ENCODE results near the gene DRG1.
"Not testable (repeated sequence)": the region's sequence is repeated elsewhere in the genome, so short reads cannot be mapped to it uniquely, and the experiment has no call there.

DRG1 gene

GRCh38 chr22:31443516-31443915, 44.1 kb downstream of the DRG1 start:
- DNase-seq: no peak

GRCh38 chr22:31445642-31446041, 46.2 kb downstream of the DRG1 start:
- DNase-seq: no peak

- no peak for DNase-seq
Observed at GRCh38 chr22:31446208-31446607, 46.8 kb downstream of the DRG1 start.

GRCh38 chr22:31446767-31447166, 47.4 kb downstream of the DRG1 start:
- DNase-seq: no peak

GRCh38 chr22:31447337-31447736, 47.9 kb downstream of the DRG1 start:
- DNase-seq: no peak

GRCh38 chr22:31448382-31448781, 49.0 kb downstream of the DRG1 start:
- no peak for DNase-seq

GRCh38 chr22:31449506-31449905, 50.1 kb downstream of the DRG1 start:
- no peak for DNase-seq

- no peak for DNase-seq
Observed at GRCh38 chr22:31451709-31452571, 52.5 kb downstream of the DRG1 start.

GRCh38 chr22:31461699-31462098, 62.3 kb downstream of the DRG1 start:
- no peak for DNase-seq

GRCh38 chr22:31465307-31465706, 65.9 kb downstream of the DRG1 start:
- no peak for DNase-seq

GRCh38 chr22:31474743-31475142, 75.3 kb downstream of the DRG1 start:
- DNase-seq: no peak

GRCh38 chr22:31475800-31476199, 76.4 kb downstream of the DRG1 start:
- no peak for DNase-seq

GRCh38 chr22:31477329-31477728, 77.9 kb downstream of the DRG1 start:
- DNase-seq: no peak

GRCh38 chr22:31481129-31481528, 81.7 kb downstream of the DRG1 start:
- DNase-seq: no peak

GRCh38 chr22:31482470-31482869, 83.1 kb downstream of the DRG1 start:
- DNase-seq: not testable (repeated sequence)

Data from DMS153 (cell line).